K562 (cell line): ENCODE measurements around the gene RAB21. TPM values are rescaled to one million over a fixed set of nuclear protein-coding genes. Genes with fewer than 3 reads are reported as not detected.

Experiments
- ATAC-seq: fragments of 200-7000 bp; cut with Tn5 transposase; 3 replicates; pipeline ENCODE4 v1.9.1; 2020; ENCODE audit warnings: moderate library complexity
- BruUV-seq: library from RNA; stranded (reverse); fragments of 400-500 nt; replicated peaks from 2 replicates; lab custom pipeline; 2021; lab: Mats Ljungman, UMichigan
- CTCF ChIA-PET: fragments of 300-600 bp; formaldehyde crosslinking; extraction: SDS; loops from one replicate; lab custom pipeline; 2021; ENCODE audit warnings: low intra/inter-chr PET ratio; lab: Yijun Ruan, JAX
- POLR2A ChIA-PET: fragments of 300-600, 350-650 bp; sonication (Branson Sonifier 250); formaldehyde crosslinking; extraction: SDS; loops from one replicate; lab custom pipeline; 2021; ENCODE audit warnings: antibody characterized with exemption, inconsistent platforms; lab: Yijun Ruan, JAX
- DNase-seq, 4 experiments: peaks; one replicate each; pipeline versions ENCODE4 v3.0.0 to v3.0.0-alpha.2; 2011 to 2018; ENCODE audit warnings: low spot score in 3 of 4, mixed read lengths in 3 of 4; ENCODE audit errors: extremely low read depth in 1 of 4
- FAIRE-seq: peaks from 2 replicates; lab custom pipeline; 2011; peaks lifted over from hg19 to GRCh38; lab: Jason Lieb, UNC
- H2AFZ ChIP-seq: 2 replicates; pipeline ENCODE4 v1.6.0; 2011; ENCODE audit warnings: low read depth, low read length, control low read depth, inconsistent platforms
- H3K27ac ChIP-seq: fragments of 200-600 bp; 3 replicates; pipeline ENCODE4 v1.8.0; 2011; ENCODE audit warnings: low read depth, mild to moderate bottlenecking, control low read depth, inconsistent platforms, low read length, moderate library complexity, mixed read lengths; ENCODE audit errors: extremely low read depth
- H3K27me3 ChIP-seq, 2 experiments: fragments of 300-600 bp in 1 of 2; 2 replicates in 1 of 2; 3 replicates in 1 of 2; pipeline versions ENCODE4 v1.6.0 to v1.8.0; 2011; ENCODE audit warnings: inconsistent platforms in 2 of 2, low read length in 2 of 2, mild to moderate bottlenecking in 1 of 2, mixed read lengths in 1 of 2, moderate library complexity in 1 of 2; ENCODE audit not compliant: control insufficient read depth in 2 of 2, insufficient read depth in 2 of 2
- H3K36me3 ChIP-seq: fragments of 300-600 bp; 3 replicates; pipeline ENCODE4 v1.8.0; 2011; ENCODE audit warnings: mild to moderate bottlenecking, low read length, inconsistent platforms; ENCODE audit not compliant: control insufficient read depth, insufficient read depth
- H3K4me1 ChIP-seq, 2 experiments: fragments of 200-600 bp in 1 of 2; replicated peaks in 1 of 2; 2 replicates in 1 of 2; 3 replicates in 1 of 2; pipeline versions ENCODE4 v1.5.1 to v1.8.0; 2011; ENCODE audit warnings: inconsistent platforms in 2 of 2, low read length in 2 of 2, mild to moderate bottlenecking in 1 of 2, mixed read lengths in 1 of 2, moderate library complexity in 1 of 2; ENCODE audit not compliant: control insufficient read depth in 2 of 2, insufficient read depth in 2 of 2
- H3K4me2 ChIP-seq: 2 replicates; pipeline ENCODE4 v1.6.1; 2011; ENCODE audit warnings: low read length, control low read depth, inconsistent platforms, mixed read lengths; ENCODE audit not compliant: insufficient read depth
- H3K4me3 ChIP-seq: fragments of 200-600 bp; sonication (generic), shearing (Covaris generic); 2 replicates; pipeline ENCODE4 v1.5.1; 2016; ENCODE audit warnings: control low read depth, inconsistent platforms
- H3K79me2 ChIP-seq: fragments of 200-600 bp; 3 replicates; pipeline ENCODE4 v1.8.0; 2011; ENCODE audit warnings: low read length, inconsistent platforms; ENCODE audit not compliant: control insufficient read depth, insufficient read depth
- H3K9ac ChIP-seq, 2 experiments: 2 replicates each; pipeline versions ENCODE4 v1.6.0 to v1.6.1; 2011; ENCODE audit warnings: low read depth in 2 of 2, low read length in 2 of 2, control low read depth in 1 of 2, inconsistent platforms in 1 of 2, mild to moderate bottlenecking in 1 of 2, mixed read lengths in 1 of 2; ENCODE audit not compliant: insufficient read depth in 1 of 2
- H3K9me1 ChIP-seq: one replicate; pipeline ENCODE4 v1.6.0; 2011; ENCODE audit warnings: inconsistent platforms, mild to moderate bottlenecking, low read length, moderate library complexity; ENCODE audit not compliant: control insufficient read depth, insufficient read depth
- H3K9me3 ChIP-seq: replicated peaks from 2 replicates; pipeline ENCODE4 v1.5.1; 2011; ENCODE audit warnings: low read depth, low read length, inconsistent platforms; ENCODE audit not compliant: control insufficient read depth, insufficient read depth
- H4K20me1 ChIP-seq: replicated peaks from 2 replicates; pipeline ENCODE4 v1.6.1; 2011; ENCODE audit warnings: low read length, inconsistent platforms, mixed read lengths; ENCODE audit not compliant: control insufficient read depth, insufficient read depth
- FOS ChIP-seq: IDR thresholded peaks from 3 replicates; pipeline ENCODE4 v1.6.1; 2011; ENCODE audit not compliant: insufficient read length; ENCODE audit errors: extremely low read depth
- HDAC3 ChIP-seq: fragments of 450-650 bp; IDR thresholded peaks from 2 replicates; pipeline ENCODE4 v1.6.1; 2018; ENCODE audit warnings: borderline replicate concordance, mild to moderate bottlenecking, moderate library complexity; ENCODE audit not compliant: partially characterized antibody
- HMBOX1 ChIP-seq: sonication (generic); IDR thresholded peaks from 2 replicates; pipeline ENCODE4 v1.6.1; 2016
- KLF13 ChIP-seq: fragments of 450-650 bp; IDR thresholded peaks from 2 replicates; pipeline ENCODE4 v1.6.1; 2016; ENCODE audit warnings: missing genetic modification characterization, low read depth, mild to moderate bottlenecking, missing compliant biosample characterization, moderate library complexity, borderline replicate concordance
- MBD1 ChIP-seq: fragments of 250-450 bp; sonication (Bioruptor Pico); IDR thresholded peaks from 2 replicates; pipeline ENCODE4 v1.8.0; 2022; ENCODE audit warnings: inconsistent platforms
- MCM2 ChIP-seq: fragments of 450-650 bp; IDR thresholded peaks from 2 replicates; pipeline ENCODE4 v1.6.1; 2017; ENCODE audit warnings: low read depth, mild to moderate bottlenecking
- NELFE ChIP-seq: IDR thresholded peaks from 2 replicates; pipeline ENCODE4 v1.6.1; 2011; ENCODE audit warnings: mild to moderate bottlenecking; ENCODE audit not compliant: insufficient read depth, insufficient read length
- RBBP5 ChIP-seq: fragments of 200-600 bp; sonication (generic); IDR thresholded peaks from 2 replicates; pipeline ENCODE4 v1.6.1; 2012; ENCODE audit warnings: borderline replicate concordance, mild to moderate bottlenecking, low read length, control low read depth, inconsistent platforms; ENCODE audit not compliant: insufficient read depth, poor library complexity, severe bottlenecking
- SOX6 ChIP-seq: fragments of 450-650 bp; IDR thresholded peaks from 2 replicates; pipeline ENCODE4 v1.6.1; 2014; ENCODE audit warnings: mild to moderate bottlenecking
- TBL1XR1 ChIP-seq, 2 experiments: IDR thresholded peaks; 2 replicates each; pipeline ENCODE4 v1.6.1; 2012; ENCODE audit warnings: improper control_type of control experiment in 2 of 2, low read length in 2 of 2, mild to moderate bottlenecking in 1 of 2
- TCF3 ChIP-seq: sonication (generic); formaldehyde crosslinking; IDR thresholded peaks from 2 replicates; pipeline ENCODE4 v1.4.0; 2020; ENCODE audit warnings: mild to moderate bottlenecking, missing genetic modification reagents
- ZNF41 ChIP-seq: fragments of 250-450 bp; sonication (Bioruptor Pico); conservative IDR thresholded peaks from 2 replicates; pipeline ENCODE4 v1.4.0; 2020; ENCODE audit warnings: mild to moderate bottlenecking
- ZNF609 ChIP-seq: sonication (generic); formaldehyde crosslinking; IDR thresholded peaks from 2 replicates; pipeline ENCODE4 v1.8.1; 2023; ENCODE audit warnings: missing genetic modification reagents, mild to moderate bottlenecking, borderline replicate concordance
- ZNF766 ChIP-seq: fragments of 200-800 bp; sonication (Bioruptor generic); conservative IDR thresholded peaks from 2 replicates; pipeline ENCODE4 v1.6.1; 2016; ENCODE audit warnings: missing genetic modification characterization, missing compliant biosample characterization
- WGBS: fragments of 100-300 bp; shearing (Covaris generic); methylation state at CpG from one replicate; pipeline ENCODE4 v1.1.6; 2016; ENCODE audit warnings: low coverage, mixed read lengths; ENCODE audit not compliant: insufficient coverage; ENCODE audit errors: missing lambda C conversion rate; 5-methylcytosine and 5-hydroxymethylcytosine counted together
- in situ Hi-C: fragments of 300-500 bp; cut with MboI; formaldehyde crosslinking; loops from 4 replicates; pipeline ENCODE4 v1.15.0; 2018; ENCODE audit warnings: inconsistent platforms, mixed read lengths
- intact Hi-C: fragments of 100-400 bp; cut with micrococcal nuclease; formaldehyde crosslinking; loops from 2 replicates; pipeline ENCODE4 v1.14.2; 2022
- polyA plus RNA-seq, 8 experiments: library from polyadenylated mRNA; depleted of rRNA in 4 of 8; stranded (reverse) in 5 of 8; unstranded in 3 of 8; fragments of >200 nt; fragmentation: Nextera tagmentation in 2 of 8; fragmentation: Illumina TruSeq in 1 of 8; extraction: Ambion mirVana in 2 of 8; extraction: Trizol in 1 of 8; gene quantifications; 2 replicates each; pipeline versions ENCODE4 v1.2.1 to v1.2.3, GENCODE V29; 2011 to 2014; ENCODE audit warnings: inconsistent platforms in 1 of 8, missing spikeins in 1 of 8
- total RNA-seq, 7 experiments: library from RNA; depleted of rRNA in 6 of 7; stranded (reverse); fragments of >200 nt in 6 of 7; fragmentation: Illumina TruSeq in 2 of 7; extraction: Trizol in 2 of 7; gene quantifications; 2 replicates each; pipeline versions ENCODE4 v1.2.1 to v1.2.3, GENCODE V29; 2011 to 2021; ENCODE audit warnings: low replicate concordance in 1 of 7

RAB21 gene
- total and polyA plus RNA-seq, 9 of the 15 experiments (the other 6 are each of a cell fraction or from before 2014, with no cell fraction given) = 5.3 to 45.6 (median 19.6) TPM

GRCh38 chr12:71752891-71753290 lies 1.8 kb upstream of the RAB21 start:
- no peaks in the 10 kb centered on the region for H3K27me3 ChIP-seq
- DNase-seq = peak; percentile 52 to 85 (median 64)
- H3K4me1 ChIP-seq = peaks cover 12 to 28% of the 10 kb centered on the region in 2 experiments; a peak in 4 of 5 replicates
- in situ Hi-C loops = loop anchor here (10.0 kb wide), 1 partner anchor 338 kb away; no protein-coding TSS in a partner anchor
- H3K4me2 ChIP-seq = peak overlapping the region; percentile 66
- intact Hi-C loops = loop anchor here (10.0 kb wide), 1 partner anchor 618 kb away; no protein-coding TSS in a partner anchor
- 0% methylated on average over 1 of the region's 1 CpG for WGBS
- no peaks in the 10 kb centered on the region for H3K9me3 ChIP-seq
- H3K27ac ChIP-seq = peak overlapping the region; percentile 48; the same call in 1 of the 3 replicates
- peaks cover 20% of the 10 kb centered on the region; the same call in 2 of the 3 replicates for H3K36me3 ChIP-seq
- no peaks in the 10 kb centered on the region for H3K9me1 ChIP-seq
- no peak overlapping the region; a peak in 1 of 4 replicates for H3K9ac ChIP-seq
- POLR2A ChIA-PET = no interaction called here
- no peaks in the 10 kb centered on the region; the same call in none of the 2 replicates for H4K20me1 ChIP-seq
- no TSS peak for BruUV-seq
- peak overlapping the region; percentile 3; the same call in 1 of the 2 replicates for H2AFZ ChIP-seq
- peak; percentile 39 for ATAC-seq
- H3K79me2 ChIP-seq = peaks cover 32% of the 10 kb centered on the region
- peak; percentile 91 for FAIRE-seq
- no peak overlapping the region for H3K4me3 ChIP-seq
- CTCF ChIA-PET = no interaction called here
- TF ChIP-seq RBBP5 = no peak
- no peak for TF ChIP-seq ZNF609 (CRISPR knock-in tag)
- no peak for TF ChIP-seq MBD1 (CRISPR knock-in tag)
- no peak for TF ChIP-seq ZNF41 (CRISPR knock-in tag)
- no peak for TF ChIP-seq KLF13
- TF ChIP-seq NELFE = no peak
- TF ChIP-seq ZNF766 (CRISPR knock-in tag) = peak; percentile 56; the same call in 1 of the 2 replicates
- TF ChIP-seq MCM2 = no peak
- peak; percentile 95 for TF ChIP-seq TCF3 (CRISPR knock-in tag)
- no peak for TF ChIP-seq HDAC3
- no peak for TF ChIP-seq FOS
- peak; percentile 100 for TF ChIP-seq HMBOX1
- peak in 1 of 2 experiments; percentile 73; a peak in 2 of 4 replicates for TF ChIP-seq TBL1XR1 (IDR thresholded peaks at IDR 0.05; ENCODE audit: low read length in 2 of 2)
- TF ChIP-seq SOX6 = peak; percentile 90
